ENCODE results near the gene CASP12.
A peak's percentile ranks its signal among the peaks of the same experiment; 100 is the strongest.

The CASP12 gene

GRCh38 chr11:104926771-104927611, 28.7 kb upstream of the CASP12 start:
- ChIA-PET CTCF (interaction anchor here (1.3 kb wide), 1 partner anchor 20 kb away, joined by 3 read pairs; no protein-coding TSS in a partner anchor), POLR2A (no interaction called here)
- H3K4me3 ChIP-seq (ENCODE audit: low read depth, low read length), result no peak overlapping the region
- no peak for DNase-seq (ENCODE audit: low read depth, low spot score)
- no peak for TF ChIP-seq CTCF (IDR thresholded peaks at IDR 0.05; ENCODE audit: insufficient read depth, low read length, missing control alignments)

- no peak for DNase-seq (ENCODE audit: low read depth, low spot score)
- TF ChIP-seq CTCF (IDR thresholded peaks at IDR 0.05; ENCODE audit: insufficient read depth, low read length, missing control alignments), result no peak
- no peak overlapping the region for H3K4me3 ChIP-seq (ENCODE audit: low read depth, low read length)
- CTCF ChIA-PET, result interaction anchor here (1.3 kb wide), 1 partner anchor 21 kb away, joined by 3 read pairs; no protein-coding TSS in a partner anchor
- POLR2A ChIA-PET, result no interaction called here
Observed at GRCh38 chr11:104925850-104926249, 27.6 kb upstream of the CASP12 start.

GRCh38 chr11:104918113-104918824, 20.0 kb upstream of the CASP12 start:
- ChIA-PET CTCF (interaction anchor here (0.7 to 1.0 kb wide), 2 partner anchors 10 kb away, joined by 3 read pairs; no protein-coding TSS in a partner anchor), POLR2A (no interaction called here)
- DNase-seq (ENCODE audit: low read depth, low spot score), result peak; percentile 58
- TF ChIP-seq CTCF (IDR thresholded peaks at IDR 0.05; ENCODE audit: insufficient read depth, low read length, missing control alignments), result no peak
- H3K4me3 ChIP-seq (ENCODE audit: low read depth, low read length), result peak overlapping the region; percentile 50

GRCh38 chr11:104917271-104918112, 19.2 kb upstream of the CASP12 start:
- no peak for TF ChIP-seq CTCF (IDR thresholded peaks at IDR 0.05; ENCODE audit: insufficient read depth, low read length, missing control alignments)
- H3K4me3 ChIP-seq (ENCODE audit: low read depth, low read length), result peak overlapping the region; percentile 50
- ChIA-PET POLR2A (no interaction called here), CTCF (interaction anchor here (0.8 to 1.1 kb wide), 3 partner anchors 10 to 30 kb away, joined by 3 read pairs; no protein-coding TSS in a partner anchor)
- no peak for DNase-seq (ENCODE audit: low read depth, low spot score)

- POLR2A ChIA-PET, result no interaction called here
- no peak for TF ChIP-seq CTCF (IDR thresholded peaks at IDR 0.05; ENCODE audit: insufficient read depth, low read length, missing control alignments)
- DNase-seq (ENCODE audit: low read depth, low spot score), result no peak
- CTCF ChIA-PET, result interaction anchor here (0.8 to 1.1 kb wide), 2 partner anchors 9 to 31 kb away, joined by 3 read pairs; no protein-coding TSS in a partner anchor
- H3K4me3 ChIP-seq (ENCODE audit: low read depth, low read length), result no peak overlapping the region
Observed at GRCh38 chr11:104916442-104916841, 18.2 kb upstream of the CASP12 start.
